HS-5 (cell line): ENCODE data around the gene B4GALNT3.

Experiments used
- DNase-seq: peaks from one replicate; pipeline ENCODE4 v3.0.0-alpha.2; 2012; ENCODE audit warnings: low read depth

The B4GALNT3 gene

GRCh38 chr12:593396-594270 is 133.9 kb downstream of the B4GALNT3 start:
- DNase-seq: no peak

GRCh38 chr12:597926-598568 is 138.3 kb downstream of the B4GALNT3 start:
- no peak for DNase-seq

GRCh38 chr12:599756-600155 is 140.0 kb downstream of the B4GALNT3 start:
- no peak for DNase-seq

- DNase-seq: no peak
Measured at GRCh38 chr12:601976-602699, 142.4 kb downstream of the B4GALNT3 start.

GRCh38 chr12:602700-603068 is 142.9 kb downstream of the B4GALNT3 start:
- DNase-seq: no peak

GRCh38 chr12:604956-605355 is 145.2 kb downstream of the B4GALNT3 start:
- DNase-seq: no peak

- DNase-seq: no peak
Measured at GRCh38 chr12:607541-608001, 147.8 kb downstream of the B4GALNT3 start.

- DNase-seq: no peak
Measured at GRCh38 chr12:608413-608812, 148.7 kb downstream of the B4GALNT3 start.

- no peak for DNase-seq
Measured at GRCh38 chr12:608921-609320, 149.2 kb downstream of the B4GALNT3 start.

- no peak for DNase-seq
Measured at GRCh38 chr12:611721-612120, 152.0 kb downstream of the B4GALNT3 start.

GRCh38 chr12:612293-612692 is 152.6 kb downstream of the B4GALNT3 start:
- no peak for DNase-seq

GRCh38 chr12:612886-613285 is 153.1 kb downstream of the B4GALNT3 start:
- no peak for DNase-seq
